ENCODE results near the gene LMO7.

DNA sequence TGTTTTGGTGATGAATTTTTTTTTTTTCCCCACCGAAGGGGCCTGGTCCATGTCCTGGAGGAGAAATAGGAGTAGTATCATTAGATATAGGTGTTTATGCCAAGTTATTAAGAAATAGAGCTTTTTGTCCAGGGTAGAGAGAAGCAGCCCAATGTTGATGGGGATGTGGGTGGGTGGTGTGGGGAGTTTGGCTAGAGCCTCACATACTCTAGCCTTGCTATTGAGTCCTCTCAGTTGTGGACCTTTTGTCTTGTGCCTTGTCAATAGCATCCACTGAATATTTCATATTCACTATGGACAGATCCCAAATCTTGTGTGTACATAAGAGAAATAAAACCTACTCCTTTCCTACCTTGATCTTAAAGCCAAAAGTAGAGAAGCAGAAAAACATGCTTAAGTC lies 134.0 kb downstream of the LMO7 start:
- TF ChIP-seq POLR2A (IDR thresholded peaks at IDR 0.05) = no peak
- TF ChIP-seq, protein P1, sequence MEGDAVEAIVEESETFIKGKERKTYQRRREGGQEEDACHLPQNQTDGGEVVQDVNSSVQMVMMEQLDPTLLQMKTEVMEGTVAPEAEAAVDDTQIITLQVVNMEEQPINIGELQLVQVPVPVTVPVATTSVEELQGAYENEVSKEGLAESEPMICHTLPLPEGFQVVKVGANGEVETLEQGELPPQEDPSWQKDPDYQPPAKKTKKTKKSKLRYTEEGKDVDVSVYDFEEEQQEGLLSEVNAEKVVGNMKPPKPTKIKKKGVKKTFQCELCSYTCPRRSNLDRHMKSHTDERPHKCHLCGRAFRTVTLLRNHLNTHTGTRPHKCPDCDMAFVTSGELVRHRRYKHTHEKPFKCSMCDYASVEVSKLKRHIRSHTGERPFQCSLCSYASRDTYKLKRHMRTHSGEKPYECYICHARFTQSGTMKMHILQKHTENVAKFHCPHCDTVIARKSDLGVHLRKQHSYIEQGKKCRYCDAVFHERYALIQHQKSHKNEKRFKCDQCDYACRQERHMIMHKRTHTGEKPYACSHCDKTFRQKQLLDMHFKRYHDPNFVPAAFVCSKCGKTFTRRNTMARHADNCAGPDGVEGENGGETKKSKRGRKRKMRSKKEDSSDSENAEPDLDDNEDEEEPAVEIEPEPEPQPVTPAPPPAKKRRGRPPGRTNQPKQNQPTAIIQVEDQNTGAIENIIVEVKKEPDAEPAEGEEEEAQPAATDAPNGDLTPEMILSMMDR (IDR thresholded peaks at IDR 0.05) = no peak
- TF ChIP-seq POLR2AphosphoS5 (IDR thresholded peaks at IDR 0.05) = no peak
- TF ChIP-seq EP300 (IDR thresholded peaks at IDR 0.05) = no peak
